IMR-90 (cell line): ENCODE measurements around the gene MAPK9. TPM values are rescaled to one million over a fixed set of nuclear protein-coding genes. Genes with fewer than 3 reads are reported as not detected.

Experiments used
- ATAC-seq: fragments of 200-7000 bp; cut with Tn5 transposase; 2 replicates; pipeline ENCODE4 v1.9.1; 2020; ENCODE audit warnings: low read depth, mild to moderate bottlenecking, moderate library complexity
- BruUV-seq: library from RNA; stranded (reverse); fragments of 400-500 nt; replicated peaks from 2 replicates; lab custom pipeline; 2021; lab: Mats Ljungman, UMichigan
- CTCF ChIA-PET: fragments of 300-600 bp; formaldehyde crosslinking; extraction: SDS; loops from one replicate; lab custom pipeline; 2021; ENCODE audit warnings: antibody characterized with exemption; lab: Yijun Ruan, JAX
- POLR2A ChIA-PET: fragments of 300-600 bp; sonication (Branson Sonifier 250); formaldehyde crosslinking; loops from one replicate; lab custom pipeline; 2022; ENCODE audit warnings: antibody characterized with exemption; ENCODE audit not compliant: unreplicated experiment; lab: Charles Lee
- DNase-seq: peaks from one replicate; pipeline ENCODE4 v3.0.0; 2013
- H2AFZ ChIP-seq: replicated peaks from 2 replicates; pipeline ENCODE3; 2013; ENCODE audit warnings: low read length, mild to moderate bottlenecking; ENCODE audit not compliant: poor library complexity
- H2AK5ac ChIP-seq: 2 replicates; pipeline ENCODE4 v1.6.1; 2013; ENCODE audit warnings: low read depth, low read length, inconsistent platforms
- H2AK9ac ChIP-seq: replicated peaks from 2 replicates; pipeline ENCODE3; 2013; ENCODE audit warnings: mild to moderate bottlenecking, low read depth, low read length, moderate library complexity; ENCODE audit not compliant: poor library complexity
- H2BK120ac ChIP-seq: 2 replicates; pipeline ENCODE4 v1.6.1; 2013; ENCODE audit warnings: low read depth, low read length, inconsistent platforms
- H2BK15ac ChIP-seq: 3 replicates; pipeline ENCODE4 v1.6.1; 2013; ENCODE audit warnings: low read depth, low read length, inconsistent platforms
- H2BK20ac ChIP-seq: 2 replicates; pipeline ENCODE4 v1.6.1; 2013; ENCODE audit warnings: low read depth, mild to moderate bottlenecking, inconsistent platforms, low read length, moderate library complexity
- H2BK5ac ChIP-seq: 2 replicates; pipeline ENCODE4 v1.6.1; 2013; ENCODE audit warnings: mild to moderate bottlenecking, low read depth, low read length, inconsistent platforms; ENCODE audit not compliant: poor library complexity, severe bottlenecking
- H3K14ac ChIP-seq: replicated peaks from 2 replicates; pipeline ENCODE4 v1.6.1; 2013; ENCODE audit warnings: low read depth, low read length, inconsistent platforms
- H3K18ac ChIP-seq: 2 replicates; pipeline ENCODE4 v1.6.1; 2013; ENCODE audit warnings: low read depth, low read length, control low read depth
- H3K23ac ChIP-seq: 2 replicates; pipeline ENCODE4 v1.6.1; 2013; ENCODE audit warnings: low read depth, low read length, inconsistent platforms
- H3K27ac ChIP-seq: 2 replicates; pipeline ENCODE4 v1.5.1; 2013; ENCODE audit warnings: mild to moderate bottlenecking, control low read depth, low read length; ENCODE audit not compliant: insufficient read depth
- H3K27me3 ChIP-seq: 2 replicates; pipeline ENCODE4 v1.6.1; 2013; ENCODE audit warnings: low read length; ENCODE audit not compliant: control insufficient read depth, insufficient read depth
- H3K36me3 ChIP-seq: 2 replicates; pipeline ENCODE4 v1.6.1; 2013; ENCODE audit warnings: low read length, mixed read lengths; ENCODE audit not compliant: control insufficient read depth, insufficient read depth
- H3K4ac ChIP-seq: 2 replicates; pipeline ENCODE4 v1.6.1; 2013; ENCODE audit warnings: low read depth, low read length, inconsistent platforms
- H3K4me1 ChIP-seq: 2 replicates; pipeline ENCODE4 v1.6.1; 2013; ENCODE audit warnings: low read length, mixed read lengths; ENCODE audit not compliant: control insufficient read depth, insufficient read depth
- H3K4me2 ChIP-seq: 2 replicates; pipeline ENCODE4 v1.6.1; 2013; ENCODE audit warnings: low read depth, mild to moderate bottlenecking, control low read depth, low read length, moderate library complexity
- H3K4me3 ChIP-seq: 2 replicates; pipeline ENCODE4 v1.5.1; 2013; ENCODE audit warnings: low read depth, mild to moderate bottlenecking, control low read depth, low read length, moderate library complexity; ENCODE audit not compliant: insufficient read depth
- H3K56ac ChIP-seq: 2 replicates; pipeline ENCODE4 v1.6.1; 2013; ENCODE audit warnings: low read length, inconsistent platforms; ENCODE audit not compliant: insufficient read depth; ENCODE audit errors: extremely low read depth
- H3K79me1 ChIP-seq, 2 experiments: 2 replicates each; pipeline ENCODE4 v1.6.1; 2013; ENCODE audit warnings: low read length in 2 of 2, inconsistent platforms in 1 of 2, low read depth in 1 of 2
- H3K9ac ChIP-seq: 2 replicates; pipeline ENCODE4 v1.6.1; 2013; ENCODE audit warnings: low read depth, low read length, control low read depth
- H3K9me1 ChIP-seq: 2 replicates; pipeline ENCODE4 v1.6.1; 2013; ENCODE audit warnings: low read length, inconsistent platforms; ENCODE audit not compliant: insufficient read depth
- H3K9me3 ChIP-seq: 2 replicates; pipeline ENCODE4 v1.6.1; 2013; ENCODE audit warnings: low read length; ENCODE audit not compliant: control insufficient read depth, insufficient read depth
- H4K20me1 ChIP-seq: 2 replicates; pipeline ENCODE4 v1.6.1; 2013; ENCODE audit warnings: low read length, inconsistent platforms; ENCODE audit not compliant: insufficient read depth
- H4K5ac ChIP-seq: 2 replicates; pipeline ENCODE4 v1.6.1; 2013; ENCODE audit warnings: mild to moderate bottlenecking, low read depth, low read length, control low read depth
- H4K8ac ChIP-seq, 2 experiments: 2 replicates each; pipeline ENCODE4 v1.6.1; 2013; ENCODE audit warnings: low read depth in 2 of 2, low read length in 2 of 2, control low read depth in 1 of 2, inconsistent platforms in 1 of 2
- H4K91ac ChIP-seq: 2 replicates; pipeline ENCODE4 v1.6.1; 2013; ENCODE audit warnings: low read depth, low read length, inconsistent platforms; ENCODE audit not compliant: insufficient read depth
- BHLHE40 ChIP-seq: fragments of 150-350 bp; IDR thresholded peaks from 2 replicates; pipeline ENCODE4 v1.6.1; 2016; ENCODE audit warnings: mild to moderate bottlenecking, low read depth, low read length
- ELK1 ChIP-seq: fragments of 150-350 bp; IDR thresholded peaks from 2 replicates; pipeline ENCODE4 v1.6.1; 2016; ENCODE audit warnings: low read depth, mild to moderate bottlenecking, low read length, moderate library complexity, borderline replicate concordance
- FOS ChIP-seq: fragments of 150-350 bp; IDR thresholded peaks from 2 replicates; pipeline ENCODE4 v1.6.1; 2016; ENCODE audit warnings: low read depth, low read length
- MAFK ChIP-seq: IDR thresholded peaks from 2 replicates; pipeline ENCODE4 v1.6.1; 2012; ENCODE audit warnings: low read depth, low read length, improper control_type of control experiment
- MAZ ChIP-seq: IDR thresholded peaks from 2 replicates; pipeline ENCODE4 v1.6.1; 2012; ENCODE audit warnings: low read depth, mild to moderate bottlenecking, low read length, improper control_type of control experiment, moderate library complexity, borderline replicate concordance
- MXI1 ChIP-seq: IDR thresholded peaks from 2 replicates; pipeline ENCODE4 v1.6.1; 2012; ENCODE audit warnings: low read depth, mild to moderate bottlenecking, low read length, moderate library complexity, borderline replicate concordance
- NFE2L2 ChIP-seq: fragments of 150-350 bp; IDR thresholded peaks from 2 replicates; pipeline ENCODE4 v1.6.1; 2016; ENCODE audit warnings: low read depth, mild to moderate bottlenecking, low read length
- RAD21 ChIP-seq: IDR thresholded peaks from 2 replicates; pipeline ENCODE4 v1.6.1; 2012; ENCODE audit warnings: low read length, improper control_type of control experiment
- SMC3 ChIP-seq: fragments of 150-350 bp; IDR thresholded peaks from 2 replicates; pipeline ENCODE4 v1.6.1; 2016; ENCODE audit warnings: low read depth, mild to moderate bottlenecking, antibody characterized with exemption, low read length, moderate library complexity
- USF2 ChIP-seq: fragments of 150-350 bp; IDR thresholded peaks from 2 replicates; pipeline ENCODE4 v1.6.1; 2017; ENCODE audit warnings: mild to moderate bottlenecking, antibody characterized with exemption, low read length, low read depth
- WGBS, 2 experiments: methylation state at CpG; one replicate each; pipeline versions ENCODE4 v1.1.5 to v1.1.7; 2013; ENCODE audit warnings: missing lambda C conversion rate in 2 of 2; ENCODE audit not compliant: insufficient read length in 1 of 2; ENCODE audit errors: extremely low coverage in 2 of 2; 5-methylcytosine and 5-hydroxymethylcytosine counted together
- dilution Hi-C: fragments of 300-500 bp; cut with HindIII; formaldehyde crosslinking; loops from one replicate; pipeline ENCODE4 v1.14.3; 2018; ENCODE audit warnings: low sequenced_read_pairs; ENCODE audit not compliant: unreplicated experiment
- in situ Hi-C: fragments of 300-500 bp; cut with MboI; formaldehyde crosslinking; loops from 3 replicates; pipeline ENCODE4 v1.14.3; 2019; ENCODE audit warnings: low sequenced_read_pairs, inconsistent platforms, mixed read lengths
- intact Hi-C: fragments of 100-400 bp; cut with micrococcal nuclease; formaldehyde crosslinking; loops from 2 replicates; pipeline ENCODE4 v1.10.0; 2022
- polyA plus RNA-seq, 3 experiments: library from polyadenylated mRNA; depleted of rRNA; stranded (reverse); fragments of >200 nt; gene quantifications; 2 replicates each; pipeline ENCODE4 v1.2.3, GENCODE V29; 2012; ENCODE audit warnings: low replicate concordance in 1 of 3
- total RNA-seq: library from RNA; depleted of rRNA; stranded (reverse); fragments of >200 nt; gene quantifications from 2 replicates; pipeline ENCODE4 v1.2.3, GENCODE V29; 2012

MAPK9 gene
- total and polyA plus RNA-seq, 2 of the 4 experiments (the other 2 are of a cell fraction) = 22.9 to 23.3 TPM

- H2BK5ac ChIP-seq = no peak overlapping the region
- H3K18ac ChIP-seq = no peak overlapping the region
- peaks cover 9% of the 10 kb centered on the region; the same call in 1 of the 2 replicates for H3K9me1 ChIP-seq
- H2AFZ ChIP-seq = no peak overlapping the region
- H2BK15ac ChIP-seq = no peak overlapping the region
- no peak overlapping the region for H3K14ac ChIP-seq
- no peak overlapping the region for H2AK5ac ChIP-seq
- dilution Hi-C loops = no loop called here
- WGBS, 2 experiments = no CpG with 5 or more reads among the region's 4 CpGs
- H3K79me1 ChIP-seq = no peaks in the 10 kb centered on the region
- in situ Hi-C loops = no loop called here
- H3K36me3 ChIP-seq = peaks cover 18% of the 10 kb centered on the region
- no peaks in the 10 kb centered on the region for H4K20me1 ChIP-seq
- H3K27me3 ChIP-seq = no peaks in the 10 kb centered on the region
- H2BK120ac ChIP-seq = no peak overlapping the region
- H3K27ac ChIP-seq = no peak overlapping the region
- no peak overlapping the region for H4K8ac ChIP-seq
- H3K4me3 ChIP-seq = no peak overlapping the region
- no peak overlapping the region for H3K56ac ChIP-seq
- ChIA-PET CTCF (interaction anchor here (1.4 kb wide), 1 partner anchor 11 kb away, joined by 3 read pairs; no protein-coding TSS in a partner anchor), POLR2A (no interaction called here)
- no peak overlapping the region for H4K91ac ChIP-seq
- no peak for DNase-seq
- no peak overlapping the region for H3K9ac ChIP-seq
- no peaks in the 10 kb centered on the region for H3K4me1 ChIP-seq
- H3K23ac ChIP-seq = no peak overlapping the region
- H2AK9ac ChIP-seq = no peak overlapping the region
- ATAC-seq = no peak
- no peak overlapping the region for H2BK20ac ChIP-seq
- no peak overlapping the region for H3K4ac ChIP-seq
- no peaks in the 10 kb centered on the region for H3K9me3 ChIP-seq
- BruUV-seq = no TSS peak
- no peak for TF ChIP-seq NFE2L2
- TF ChIP-seq BHLHE40 = no peak
- no peak for TF ChIP-seq USF2
- TF ChIP-seq RAD21 = no peak
- no peak for TF ChIP-seq ELK1
- TF ChIP-seq MXI1 = no peak
- TF ChIP-seq MAZ = no peak
- no peak for TF ChIP-seq SMC3
- no peak for TF ChIP-seq FOS
- TF ChIP-seq MAFK = no peak
- intact Hi-C loops = no loop called here
- no peak overlapping the region for H3K4me2 ChIP-seq
- no peak overlapping the region for H4K5ac ChIP-seq
These were observed 12.1 kb upstream of the MAPK9 start for GRCh38 chr5:180304016-180304292.
